ENCODE measurements around the gene ESPN.

ESPN gene

GRCh38 chr1:6487804-6488484 is 63.4 kb downstream of the ESPN start:
- no peak for TF ChIP-seq EZH2phosphoT487 (IDR thresholded peaks at IDR 0.05; ENCODE audit: borderline replicate concordance)
- TF ChIP-seq, protein P1, sequence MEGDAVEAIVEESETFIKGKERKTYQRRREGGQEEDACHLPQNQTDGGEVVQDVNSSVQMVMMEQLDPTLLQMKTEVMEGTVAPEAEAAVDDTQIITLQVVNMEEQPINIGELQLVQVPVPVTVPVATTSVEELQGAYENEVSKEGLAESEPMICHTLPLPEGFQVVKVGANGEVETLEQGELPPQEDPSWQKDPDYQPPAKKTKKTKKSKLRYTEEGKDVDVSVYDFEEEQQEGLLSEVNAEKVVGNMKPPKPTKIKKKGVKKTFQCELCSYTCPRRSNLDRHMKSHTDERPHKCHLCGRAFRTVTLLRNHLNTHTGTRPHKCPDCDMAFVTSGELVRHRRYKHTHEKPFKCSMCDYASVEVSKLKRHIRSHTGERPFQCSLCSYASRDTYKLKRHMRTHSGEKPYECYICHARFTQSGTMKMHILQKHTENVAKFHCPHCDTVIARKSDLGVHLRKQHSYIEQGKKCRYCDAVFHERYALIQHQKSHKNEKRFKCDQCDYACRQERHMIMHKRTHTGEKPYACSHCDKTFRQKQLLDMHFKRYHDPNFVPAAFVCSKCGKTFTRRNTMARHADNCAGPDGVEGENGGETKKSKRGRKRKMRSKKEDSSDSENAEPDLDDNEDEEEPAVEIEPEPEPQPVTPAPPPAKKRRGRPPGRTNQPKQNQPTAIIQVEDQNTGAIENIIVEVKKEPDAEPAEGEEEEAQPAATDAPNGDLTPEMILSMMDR (conservative IDR thresholded peaks at IDR 0.05; ENCODE audit: low read length), result no peak
- Histone ChIP-seq H2AFZ (ENCODE audit: low read length) (no peak overlapping the region), H3K36me3 (ENCODE audit: insufficient read depth, low read length) (no peaks in the 10 kb centered on the region), H3K4me2 (ENCODE audit: low read depth, low read length, poor library complexity, severe bottlenecking) (no peak overlapping the region), H3K79me2 (ENCODE audit: insufficient read depth, low read length) (0 out of 2 replicates have a peak, but pooled peaks cover 4% of the 10 kb centered on the region), H3K9me3 (ENCODE audit: insufficient read depth, low read depth, low read length) (no peaks in the 10 kb centered on the region), H3K4me3 (ENCODE audit: low read length, poor library complexity, severe bottlenecking) (no peak overlapping the region), H3K27me3 (ENCODE audit: insufficient read depth, low read length, poor library complexity, severe bottlenecking) (no peaks in the 10 kb centered on the region), H3F3A (ENCODE audit: low read depth) (peaks cover 5% of the 10 kb centered on the region; the same call in 1 of the 2 replicates), H3K9me2 (replicated peaks; ENCODE audit: low read depth, low read length) (no peaks in the 10 kb centered on the region), H3K4me1 (ENCODE audit: insufficient read depth, low read length, poor library complexity, severe bottlenecking) (peaks cover 28% of the 10 kb centered on the region), H4K20me1 (ENCODE audit: insufficient read depth, low read length, poor library complexity, severe bottlenecking) (no peaks in the 10 kb centered on the region), H3K9ac (ENCODE audit: low read depth, low read length, poor library complexity, severe bottlenecking) (no peak overlapping the region)

DNA sequence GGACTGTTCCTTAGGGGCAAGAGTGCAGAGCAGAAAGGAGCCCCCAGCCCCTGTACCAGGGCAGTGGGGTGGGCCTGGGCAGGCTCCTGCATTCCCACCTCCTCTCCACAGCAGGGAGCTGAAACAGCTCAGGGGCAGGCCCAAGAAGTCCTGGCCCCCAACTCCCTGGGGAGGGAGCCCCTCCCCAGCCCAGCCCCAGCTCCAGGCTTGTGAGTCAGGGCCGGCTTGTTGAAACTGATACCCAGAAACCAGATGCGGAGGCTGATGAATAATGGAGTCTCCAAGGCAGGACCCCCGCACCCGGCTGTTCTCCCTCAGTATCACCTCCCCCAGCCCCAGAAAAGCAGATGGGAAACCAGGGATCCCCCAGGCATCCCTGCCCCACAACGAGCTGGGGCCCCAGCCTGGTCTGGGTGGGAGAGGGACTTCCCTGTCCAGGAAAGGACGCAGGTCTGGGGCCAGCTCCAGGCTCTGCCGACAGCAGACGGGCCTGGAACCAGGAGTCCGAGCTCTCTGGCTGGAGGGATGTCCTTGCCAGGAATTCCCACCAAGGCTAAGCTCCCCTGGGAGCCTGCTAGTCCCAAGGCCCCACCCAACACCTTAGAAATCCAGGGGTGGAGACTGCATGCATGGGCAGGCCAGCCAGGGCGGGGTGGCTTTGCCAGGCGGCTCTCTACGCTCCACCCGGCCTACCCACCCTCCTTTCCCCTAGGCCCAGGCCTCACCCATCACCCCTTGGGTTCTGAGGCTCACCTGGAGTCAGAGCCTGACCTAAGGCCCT is 64.2 kb downstream of the ESPN start:
- Histone ChIP-seq H3K9me2 (replicated peaks; ENCODE audit: low read depth, low read length) (no peaks in the 10 kb centered on the region), H4K20me1 (ENCODE audit: insufficient read depth, low read length, poor library complexity, severe bottlenecking) (no peaks in the 10 kb centered on the region), H3K27me3 (ENCODE audit: insufficient read depth, low read length, poor library complexity, severe bottlenecking) (no peaks in the 10 kb centered on the region), H3K4me1 (ENCODE audit: insufficient read depth, low read length, poor library complexity, severe bottlenecking) (peaks cover 28% of the 10 kb centered on the region), H3K4me2 (ENCODE audit: low read depth, low read length, poor library complexity, severe bottlenecking) (peak overlapping the region; percentile 97), H3K4me3 (ENCODE audit: low read length, poor library complexity, severe bottlenecking) (no peak overlapping the region), H3K9me3 (ENCODE audit: insufficient read depth, low read depth, low read length) (no peaks in the 10 kb centered on the region), H3K9ac (ENCODE audit: low read depth, low read length, poor library complexity, severe bottlenecking) (peak overlapping the region; percentile 92), H3K36me3 (ENCODE audit: insufficient read depth, low read length) (no peaks in the 10 kb centered on the region), H3F3A (ENCODE audit: low read depth) (peaks cover 5% of the 10 kb centered on the region; the same call in 1 of the 2 replicates), H3K79me2 (ENCODE audit: insufficient read depth, low read length) (0 out of 2 replicates have a peak, but pooled peaks cover 4% of the 10 kb centered on the region), H2AFZ (ENCODE audit: low read length) (no peak overlapping the region)
- TF ChIP-seq EZH2phosphoT487 (IDR thresholded peaks at IDR 0.05; ENCODE audit: borderline replicate concordance), result no peak
- TF ChIP-seq, protein P1 (conservative IDR thresholded peaks at IDR 0.05; ENCODE audit: low read length), result no peak

- Histone ChIP-seq H2AFZ (ENCODE audit: low read length) (peak overlapping the region; percentile 70), H3K9me2 (replicated peaks; ENCODE audit: low read depth, low read length) (no peaks in the 10 kb centered on the region), H3K36me3 (ENCODE audit: insufficient read depth, low read length) (no peaks in the 10 kb centered on the region), H3K9ac (ENCODE audit: low read depth, low read length, poor library complexity, severe bottlenecking) (peak overlapping the region; percentile 92), H3K27me3 (ENCODE audit: insufficient read depth, low read length, poor library complexity, severe bottlenecking) (no peaks in the 10 kb centered on the region), H3K4me2 (ENCODE audit: low read depth, low read length, poor library complexity, severe bottlenecking) (peak overlapping the region; percentile 97), H3K9me3 (ENCODE audit: insufficient read depth, low read depth, low read length) (no peaks in the 10 kb centered on the region), H3K4me1 (ENCODE audit: insufficient read depth, low read length, poor library complexity, severe bottlenecking) (peaks cover 28% of the 10 kb centered on the region), H3K79me2 (ENCODE audit: insufficient read depth, low read length) (0 out of 2 replicates have a peak, but pooled peaks cover 4% of the 10 kb centered on the region), H3F3A (ENCODE audit: low read depth) (peaks cover 5% of the 10 kb centered on the region; the same call in 1 of the 2 replicates), H3K4me3 (ENCODE audit: low read length, poor library complexity, severe bottlenecking) (peak overlapping the region; percentile 97), H4K20me1 (ENCODE audit: insufficient read depth, low read length, poor library complexity, severe bottlenecking) (no peaks in the 10 kb centered on the region)
- TF ChIP-seq EZH2phosphoT487 (IDR thresholded peaks at IDR 0.05; ENCODE audit: borderline replicate concordance), result no peak
- TF ChIP-seq, protein P1 (conservative IDR thresholded peaks at IDR 0.05; ENCODE audit: low read length), result no peak
Measured at GRCh38 chr1:6489383-6489765, 64.8 kb downstream of the ESPN start.

Data from Loucy (cell line).